Common myeloid progenitor, CD34-positive (primary cell): Measurements from ENCODE around the gene GGA2.

ENCODE experiments used
- CTCF ChIA-PET: fragments of 350-600 bp; sonication (Branson Sonifier 250); formaldehyde crosslinking; loops from one replicate; lab custom pipeline; 2021; ENCODE audit warnings: antibody characterized with exemption; lab: Charles Lee
- POLR2A ChIA-PET: fragments of 350-600 bp; sonication (Branson Sonifier 250); formaldehyde crosslinking; loops from one replicate; lab custom pipeline; 2021; ENCODE audit warnings: antibody characterized with exemption; lab: Charles Lee
- DNase-seq, 3 donors: peaks; one replicate each; pipeline versions ENCODE4 v3.0.0 to v3.0.0-alpha.2; 2013
- H3K27ac ChIP-seq, 2 experiments: 1 replicate in 1 of 2; 2 replicates in 1 of 2; pipeline ENCODE4 v1.7.0; 2013; ENCODE audit warnings: inconsistent platforms in 2 of 2, low read length in 2 of 2, mild to moderate bottlenecking in 2 of 2, low read depth in 1 of 2, moderate library complexity in 1 of 2; ENCODE audit not compliant: severe bottlenecking in 2 of 2, insufficient read depth in 1 of 2, poor library complexity in 1 of 2
- H3K27me3 ChIP-seq, 5 experiments: replicated peaks in 2 of 5; 1 replicate in 3 of 5; 2 replicates in 2 of 5; pipeline versions ENCODE4 v1.6.1 to v1.7.0; 2013; ENCODE audit warnings: low read length in 4 of 5, mild to moderate bottlenecking in 2 of 5, moderate library complexity in 2 of 5, inconsistent platforms in 1 of 5; ENCODE audit not compliant: insufficient read depth in 5 of 5, control insufficient read depth in 4 of 5
- H3K36me3 ChIP-seq, 4 experiments: 1 replicate in 2 of 4; 2 replicates in 2 of 4; pipeline versions ENCODE4 v1.6.1 to v1.7.0; 2013; ENCODE audit warnings: low read length in 3 of 4, control low read depth in 1 of 4, mild to moderate bottlenecking in 1 of 4; ENCODE audit not compliant: control insufficient read depth in 4 of 4, insufficient read depth in 4 of 4
- H3K4me1 ChIP-seq, 4 experiments: 1 replicate in 3 of 4; 2 replicates in 1 of 4; pipeline versions ENCODE4 v1.6.1 to v1.7.1; 2013; ENCODE audit warnings: low read length in 3 of 4, mild to moderate bottlenecking in 3 of 4, control low read depth in 1 of 4, inconsistent platforms in 1 of 4, moderate library complexity in 1 of 4; ENCODE audit not compliant: control insufficient read depth in 4 of 4, insufficient read depth in 4 of 4; ENCODE audit errors: control extremely low read depth in 1 of 4
- H3K4me3 ChIP-seq, 7 experiments: 1 replicate in 4 of 7; 2 replicates in 3 of 7; pipeline versions ENCODE4 v1.5.1 to v1.7.0; 2013; ENCODE audit warnings: mild to moderate bottlenecking in 7 of 7, low read length in 6 of 7, moderate library complexity in 6 of 7, inconsistent platforms in 2 of 7, low read depth in 2 of 7, control low read depth in 1 of 7; ENCODE audit not compliant: insufficient read depth in 4 of 7, control insufficient read depth in 1 of 7; ENCODE audit errors: extremely low read depth in 1 of 7
- H3K9me3 ChIP-seq, 5 experiments: 1 replicate in 4 of 5; 2 replicates in 1 of 5; pipeline versions ENCODE4 v1.6.1 to v1.7.1; 2013; ENCODE audit warnings: low read length in 4 of 5, mild to moderate bottlenecking in 2 of 5, inconsistent platforms in 1 of 5, low read depth in 1 of 5, moderate library complexity in 1 of 5; ENCODE audit not compliant: control insufficient read depth in 4 of 5, insufficient read depth in 2 of 5; ENCODE audit errors: control extremely low read depth in 1 of 5
- WGBS: methylation state at CpG from one replicate; pipeline ENCODE4 v1.1.5; 2013; ENCODE audit not compliant: insufficient coverage; 5-methylcytosine and 5-hydroxymethylcytosine counted together

Gene GGA2

GRCh38 chr16:23424292-23424958 is 85.9 kb downstream of the GGA2 start:
- over 99% methylated on average over 14 of the region's 14 CpGs for WGBS

GRCh38 chr16:23423496-23424049 is 86.7 kb downstream of the GGA2 start:
- WGBS = 95% methylated on average over 5 of the region's 11 CpGs
- CTCF ChIA-PET = interaction anchor here (1.8 kb wide), 1 partner anchor 11 kb away, joined by 4 read pairs; no protein-coding TSS in a partner anchor
- peaks cover 2 to 26% (median 16%) of the 10 kb centered on the region in 4 experiments for H3K36me3 ChIP-seq
- POLR2A ChIA-PET = no interaction called here
- H3K9me3 ChIP-seq = no peaks in the 10 kb centered on the region
- H3K4me3 ChIP-seq = no peak overlapping the region
- no peak for DNase-seq
- H3K4me1 ChIP-seq = no peaks in the 10 kb centered on the region
- H3K27me3 ChIP-seq = no peaks in the 10 kb centered on the region
- no peak overlapping the region for H3K27ac ChIP-seq

More at GRCh38 chr16:23424292-23424958, 85.9 kb downstream of the GGA2 start:
- ChIA-PET CTCF (interaction anchor here (1.6 to 1.8 kb wide), 2 partner anchors 11 to 12 kb away, joined by 4 to 10 read pairs; no protein-coding TSS in a partner anchor), POLR2A (no interaction called here)
- Histone ChIP-seq H3K27me3 (no peaks in the 10 kb centered on the region), H3K27ac (no peak overlapping the region), H3K36me3 (peaks cover 2 to 33% (median 15%) of the 10 kb centered on the region in 4 experiments), H3K4me1 (no peaks in the 10 kb centered on the region), H3K4me3 (no peak overlapping the region), H3K9me3 (no peaks in the 10 kb centered on the region)
- no peak for DNase-seq

DNA sequence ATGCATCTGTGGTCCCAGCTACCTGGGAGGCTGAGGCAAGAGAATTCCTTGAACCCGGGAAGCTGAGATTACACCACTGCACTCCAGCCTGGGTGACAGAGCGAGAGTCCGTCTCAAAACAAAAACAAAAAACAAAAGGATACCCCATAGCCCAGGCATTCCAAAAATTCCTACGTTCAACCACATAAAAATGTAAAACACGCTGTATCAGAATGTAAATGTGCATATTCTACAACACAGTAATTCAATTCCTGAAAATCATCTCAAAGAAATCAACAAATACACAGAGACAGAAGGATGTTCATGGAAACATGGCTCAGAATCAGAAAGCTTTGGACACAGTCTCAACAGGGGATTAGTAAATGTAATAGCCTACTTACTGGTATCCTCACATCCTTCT is 90.3 kb downstream of the GGA2 start:
- Histone ChIP-seq H3K4me3 (no peak overlapping the region), H3K36me3 (peaks cover 3 to 41% (median 31%) of the 10 kb centered on the region in 4 experiments), H3K9me3 (no peaks in the 10 kb centered on the region), H3K27me3 (no peaks in the 10 kb centered on the region), H3K4me1 (no peaks in the 10 kb centered on the region), H3K27ac (no peak overlapping the region)
- no peak for DNase-seq
- POLR2A ChIA-PET = no interaction called here
- CTCF ChIA-PET = interaction anchor here (1.5 kb wide), 1 partner anchor 14 kb away, joined by 7 read pairs; no protein-coding TSS in a partner anchor
- WGBS = 100% methylated on average over 4 of the region's 5 CpGs

DNA sequence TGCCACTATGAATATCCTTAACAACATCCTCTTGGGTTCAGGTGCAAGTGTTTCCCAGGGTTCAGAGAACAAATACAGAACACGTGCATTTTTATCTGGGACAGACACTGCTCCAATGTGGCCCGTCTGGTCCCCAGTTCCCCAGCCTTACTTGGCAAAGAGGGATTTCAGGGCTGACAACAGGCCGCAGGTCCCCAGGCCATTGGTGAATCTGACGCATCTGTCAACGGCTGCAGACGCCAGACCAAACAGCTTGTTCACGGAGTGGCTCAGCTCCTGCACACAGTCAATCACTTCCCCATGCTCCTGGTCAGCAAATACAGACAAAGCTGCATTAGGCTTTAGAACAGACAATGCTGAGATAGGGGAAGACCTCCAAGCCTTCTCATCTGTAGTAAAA is 93.5 kb downstream of the GGA2 start:
- peaks cover 5 to 55% (median 43%) of the 10 kb centered on the region in 4 experiments for H3K36me3 ChIP-seq

DNA sequence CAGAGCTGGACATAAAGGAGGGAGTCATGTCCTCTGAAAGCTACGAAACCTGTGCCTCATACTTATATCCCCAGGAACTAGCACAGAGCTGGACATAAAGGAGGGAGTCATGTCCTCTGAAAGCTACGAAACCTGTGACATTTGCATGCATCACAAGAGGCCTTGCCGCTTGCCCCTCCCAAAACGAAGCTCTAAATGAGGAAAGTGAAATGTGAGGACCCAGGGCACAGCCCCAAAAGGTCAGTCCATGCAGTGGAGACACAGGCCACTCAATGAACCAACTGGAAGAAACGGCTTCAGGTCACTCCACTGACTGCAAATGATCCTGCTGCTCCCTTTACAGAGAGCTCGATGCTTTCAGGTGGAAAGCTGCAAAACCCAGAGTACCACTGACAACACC is 95.6 kb downstream of the GGA2 start:
- CTCF ChIA-PET = interaction anchor here (2.0 kb wide), 1 partner anchor 19 kb away, joined by 7 read pairs; no protein-coding TSS in a partner anchor
- no peaks in the 10 kb centered on the region for H3K4me1 ChIP-seq
- no peak overlapping the region for H3K4me3 ChIP-seq
- POLR2A ChIA-PET = no interaction called here
- WGBS = 98% methylated on average over 6 of the region's 6 CpGs
- H3K9me3 ChIP-seq = no peaks in the 10 kb centered on the region
- H3K36me3 ChIP-seq = peaks cover 8 to 67% (median 45%) of the 10 kb centered on the region in 4 experiments
- no peak for DNase-seq
- H3K27ac ChIP-seq = no peak overlapping the region
- no peaks in the 10 kb centered on the region for H3K27me3 ChIP-seq

More for the DNA sequence above, 93.5 kb downstream of the GGA2 start:
- ChIA-PET POLR2A (no interaction called here), CTCF (no interaction called here)
- no peaks in the 10 kb centered on the region for H3K4me1 ChIP-seq
- DNase-seq = no peak
- H3K4me3 ChIP-seq = no peak overlapping the region
- H3K27ac ChIP-seq = no peak overlapping the region
- 98% methylated on average over 7 of the region's 7 CpGs for WGBS
- no peaks in the 10 kb centered on the region for H3K27me3 ChIP-seq
- H3K9me3 ChIP-seq = no peaks in the 10 kb centered on the region
